Prostate gland (tissue), 2 donors: ENCODE measurements around the gene SRGAP1.

Experiments used
- POLR2A ChIP-seq: fragments of 450-650 bp; IDR thresholded peaks from one replicate; pipeline ENCODE4 v1.6.1; 2016; ENCODE audit warnings: antibody characterized with exemption, mild to moderate bottlenecking
- TF ChIP-seq, protein P1 (sequence below), 4 experiments: fragments of 200-600 bp in 2 of 4; fragments of 450-650 bp in 2 of 4; sonication (generic) in 2 of 4; IDR thresholded peaks; 1 replicate in 3 of 4; 2 replicates in 1 of 4; pipeline ENCODE4 v1.5.1; 2016 to 2019; ENCODE audit warnings: antibody characterized with exemption in 4 of 4, mild to moderate bottlenecking in 2 of 4, moderate library complexity in 2 of 4

DNA sequence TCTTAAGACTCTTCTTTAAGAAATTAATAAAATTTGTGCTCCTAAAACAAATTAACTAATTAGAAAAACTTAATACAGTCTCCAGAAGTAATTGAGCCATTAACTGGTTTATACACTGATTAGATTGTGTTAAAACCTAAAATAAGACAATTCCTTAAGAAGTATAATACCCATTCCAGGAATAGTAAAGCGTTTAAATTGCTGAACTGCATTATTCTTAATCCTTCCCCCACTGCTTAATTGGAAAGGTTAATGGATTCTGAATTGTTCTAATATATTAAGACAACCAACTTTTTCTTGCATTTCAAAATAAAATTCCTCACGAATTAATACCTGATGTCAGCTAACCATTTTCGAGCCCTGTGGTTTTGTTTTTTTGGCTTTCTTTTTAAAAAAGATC is 249.2 kb downstream of the SRGAP1 start:
- no peak for TF ChIP-seq POLR2A
- TF ChIP-seq, protein P1, sequence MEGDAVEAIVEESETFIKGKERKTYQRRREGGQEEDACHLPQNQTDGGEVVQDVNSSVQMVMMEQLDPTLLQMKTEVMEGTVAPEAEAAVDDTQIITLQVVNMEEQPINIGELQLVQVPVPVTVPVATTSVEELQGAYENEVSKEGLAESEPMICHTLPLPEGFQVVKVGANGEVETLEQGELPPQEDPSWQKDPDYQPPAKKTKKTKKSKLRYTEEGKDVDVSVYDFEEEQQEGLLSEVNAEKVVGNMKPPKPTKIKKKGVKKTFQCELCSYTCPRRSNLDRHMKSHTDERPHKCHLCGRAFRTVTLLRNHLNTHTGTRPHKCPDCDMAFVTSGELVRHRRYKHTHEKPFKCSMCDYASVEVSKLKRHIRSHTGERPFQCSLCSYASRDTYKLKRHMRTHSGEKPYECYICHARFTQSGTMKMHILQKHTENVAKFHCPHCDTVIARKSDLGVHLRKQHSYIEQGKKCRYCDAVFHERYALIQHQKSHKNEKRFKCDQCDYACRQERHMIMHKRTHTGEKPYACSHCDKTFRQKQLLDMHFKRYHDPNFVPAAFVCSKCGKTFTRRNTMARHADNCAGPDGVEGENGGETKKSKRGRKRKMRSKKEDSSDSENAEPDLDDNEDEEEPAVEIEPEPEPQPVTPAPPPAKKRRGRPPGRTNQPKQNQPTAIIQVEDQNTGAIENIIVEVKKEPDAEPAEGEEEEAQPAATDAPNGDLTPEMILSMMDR (IDR thresholded peaks at IDR 0.05): no peak
